CD4-positive, alpha-beta T cell treated with Interleukin-6 at 100 ng/mL for 8 hours (primary cell): ENCODE data around the gene RBM33.
A peak's percentile ranks its signal among the peaks of the same experiment; 100 is the strongest.

Experiments
- DNase-seq: peaks from one replicate; pipeline ENCODE4 v3.0.0-alpha.2; 2020; ENCODE audit warnings: mixed read lengths, low spot score

Gene RBM33

GRCh38 chr7:155796381-155797261, 152.2 kb downstream of the RBM33 start:
- peak; percentile 47 for DNase-seq

GRCh38 chr7:155797262-155798250, 153.1 kb downstream of the RBM33 start:
- DNase-seq = no peak

GRCh38 chr7:155798673-155799439, 154.4 kb downstream of the RBM33 start:
- DNase-seq = no peak

GRCh38 chr7:155799514-155799913, 155.1 kb downstream of the RBM33 start:
- DNase-seq = no peak

- no peak for DNase-seq
These were observed 155.8 kb downstream of the RBM33 start for GRCh38 chr7:155800301-155800700.

GRCh38 chr7:155800741-155801267, 156.3 kb downstream of the RBM33 start:
- no peak for DNase-seq

GRCh38 chr7:155802291-155802690, 157.8 kb downstream of the RBM33 start:
- no peak for DNase-seq

GRCh38 chr7:155802906-155803417, 158.5 kb downstream of the RBM33 start:
- DNase-seq = no peak

- DNase-seq = no peak
These were observed 159.2 kb downstream of the RBM33 start for GRCh38 chr7:155803418-155804376.

GRCh38 chr7:155804431-155804831, 160.0 kb downstream of the RBM33 start:
- DNase-seq = no peak

GRCh38 chr7:155804897-155805825, 160.7 kb downstream of the RBM33 start:
- no peak for DNase-seq

GRCh38 chr7:155805826-155806095, 161.3 kb downstream of the RBM33 start:
- DNase-seq = no peak

- no peak for DNase-seq
These were observed 161.8 kb downstream of the RBM33 start for GRCh38 chr7:155806096-155806871.

- DNase-seq = no peak
These were observed 162.7 kb downstream of the RBM33 start for GRCh38 chr7:155807065-155807671.

- DNase-seq = no peak
These were observed 163.5 kb downstream of the RBM33 start for GRCh38 chr7:155807789-155808548.

GRCh38 chr7:155808549-155809331, 164.3 kb downstream of the RBM33 start:
- no peak for DNase-seq
